Spleen (tissue), 11 donors: ENCODE measurements around the gene MIF. TPM values are rescaled to one million over a fixed set of nuclear protein-coding genes. Genes with fewer than 3 reads are reported as not detected.

Experiments
- DNase-seq: peaks from one replicate; pipeline ENCODE4 v3.0.0-alpha.2; 2020
- H3K27ac ChIP-seq, 8 donors: fragments of 200-600 bp; sonication (generic) in 7 of 8; 1 replicate in 4 of 8; 2 replicates in 4 of 8; pipeline versions ENCODE4 v1.5.0 to v1.8.0; 2016 to 2021; ENCODE audit warnings: inconsistent platforms in 4 of 8, mild to moderate bottlenecking in 4 of 8, moderate library complexity in 1 of 8
- H3K27me3 ChIP-seq, 7 donors: fragments of 200-600 bp; sonication (generic) in 6 of 7; replicated peaks in 1 of 7; 1 replicate in 4 of 7; 2 replicates in 3 of 7; pipeline versions ENCODE4 v1.5.0 to v1.8.0; 2016 to 2021; ENCODE audit warnings: inconsistent platforms in 3 of 7, mild to moderate bottlenecking in 1 of 7
- H3K36me3 ChIP-seq, 6 donors: fragments of 200-600 bp; sonication (generic) in 5 of 6; 1 replicate in 4 of 6; 2 replicates in 2 of 6; pipeline versions ENCODE4 v1.5.0 to v1.8.0; 2016 to 2021; ENCODE audit warnings: inconsistent platforms in 2 of 6
- H3K4me1 ChIP-seq, 6 donors: fragments of 200-600 bp; sonication (generic) in 5 of 6; 1 replicate in 3 of 6; 2 replicates in 3 of 6; pipeline versions ENCODE4 v1.5.0 to v1.8.0; 2016 to 2021; ENCODE audit warnings: inconsistent platforms in 3 of 6
- H3K4me3 ChIP-seq, 8 donors: fragments of 200-600 bp; sonication (generic) in 7 of 8; 1 replicate in 4 of 8; 2 replicates in 4 of 8; pipeline versions ENCODE4 v1.5.0 to v1.8.0; 2016 to 2021; ENCODE audit warnings: inconsistent platforms in 4 of 8, mild to moderate bottlenecking in 4 of 8, moderate library complexity in 2 of 8
- H3K9me3 ChIP-seq, 8 donors: fragments of 200-600 bp; sonication (generic) in 7 of 8; 1 replicate in 4 of 8; 2 replicates in 4 of 8; pipeline versions ENCODE4 v1.5.0 to v1.8.0; 2016 to 2021; ENCODE audit warnings: inconsistent platforms in 4 of 8
- POLR2A ChIP-seq, 3 donors: fragments of 450-650 bp; IDR thresholded peaks; one replicate each; pipeline ENCODE4 v1.5.1; 2017; ENCODE audit warnings: antibody characterized with exemption in 3 of 3, mild to moderate bottlenecking in 1 of 3
- POLR2AphosphoS5 ChIP-seq, 3 donors: sonication (generic); formaldehyde crosslinking; IDR thresholded peaks; one replicate each; pipeline ENCODE4 v1.5.1; 2017; ENCODE audit warnings: antibody characterized with exemption in 3 of 3
- WGBS, 5 donors: extraction: QIAGEN DNeasy Blood & Tissue Kit in 3 of 5; methylation state at CpG; one replicate each; pipeline versions ENCODE4 v1.1.5 to v1.1.7; 2013 to 2018; 5-methylcytosine and 5-hydroxymethylcytosine counted together
- intact Hi-C: fragments of 100-400 bp; cut with DNase I; formaldehyde crosslinking; loops from one replicate; pipeline ENCODE4 v1.15.0; 2023; ENCODE audit warnings: low total_unique reads
- polyA plus RNA-seq, 3 donors: library from polyadenylated mRNA; stranded (reverse); fragments of 200-250 nt; gene quantifications; one replicate each; pipeline ENCODE4 v1.2.1, GENCODE V29; 2013
- total RNA-seq, 7 donors: library from RNA; depleted of rRNA in 3 of 7; stranded (reverse); fragments of >200 nt in 3 of 7; fragmentation: NEBNext Ultra II Directional in 4 of 7; extraction: Animal tissue kit (Norgen Biotek cat#: 25700) in 4 of 7; gene quantifications; one replicate each; pipeline versions ENCODE4 v1.1.0 to v1.2.1, GENCODE V29; 2016 to 2021
- TF ChIP-seq, protein P1 (sequence below), 11 experiments: fragments of 200-600 bp in 7 of 11; fragments of 450-650 bp in 4 of 11; sonication (generic) in 4 of 11; IDR thresholded peaks in 8 of 11; conservative IDR thresholded peaks in 3 of 11; 1 replicate in 7 of 11; 2 replicates in 4 of 11; pipeline versions ENCODE4 v1.4.0 to v1.8.0; 2016 to 2021; ENCODE audit warnings: antibody characterized with exemption in 11 of 11, inconsistent platforms in 4 of 11, mild to moderate bottlenecking in 1 of 11
- donor health status: healthy with polysubstance abuse.
- donor health status: DM: no; HTN: no; CAD: no; lungs with moderate emphysema.
- donor health status: DM: no; HTN: no; CAD: no.
- donor health status: Bipolar disorder and iron deficiency.
- donor health status: healthy.
- donor health status: DM: no; HTN: no; CAD: no.
- donor health status: DM: yes; HTN: yes; CAD: no.

Gene MIF
- total and polyA plus RNA-seq, 10 donors: 168 to 580 (median 219) TPM

DNA sequence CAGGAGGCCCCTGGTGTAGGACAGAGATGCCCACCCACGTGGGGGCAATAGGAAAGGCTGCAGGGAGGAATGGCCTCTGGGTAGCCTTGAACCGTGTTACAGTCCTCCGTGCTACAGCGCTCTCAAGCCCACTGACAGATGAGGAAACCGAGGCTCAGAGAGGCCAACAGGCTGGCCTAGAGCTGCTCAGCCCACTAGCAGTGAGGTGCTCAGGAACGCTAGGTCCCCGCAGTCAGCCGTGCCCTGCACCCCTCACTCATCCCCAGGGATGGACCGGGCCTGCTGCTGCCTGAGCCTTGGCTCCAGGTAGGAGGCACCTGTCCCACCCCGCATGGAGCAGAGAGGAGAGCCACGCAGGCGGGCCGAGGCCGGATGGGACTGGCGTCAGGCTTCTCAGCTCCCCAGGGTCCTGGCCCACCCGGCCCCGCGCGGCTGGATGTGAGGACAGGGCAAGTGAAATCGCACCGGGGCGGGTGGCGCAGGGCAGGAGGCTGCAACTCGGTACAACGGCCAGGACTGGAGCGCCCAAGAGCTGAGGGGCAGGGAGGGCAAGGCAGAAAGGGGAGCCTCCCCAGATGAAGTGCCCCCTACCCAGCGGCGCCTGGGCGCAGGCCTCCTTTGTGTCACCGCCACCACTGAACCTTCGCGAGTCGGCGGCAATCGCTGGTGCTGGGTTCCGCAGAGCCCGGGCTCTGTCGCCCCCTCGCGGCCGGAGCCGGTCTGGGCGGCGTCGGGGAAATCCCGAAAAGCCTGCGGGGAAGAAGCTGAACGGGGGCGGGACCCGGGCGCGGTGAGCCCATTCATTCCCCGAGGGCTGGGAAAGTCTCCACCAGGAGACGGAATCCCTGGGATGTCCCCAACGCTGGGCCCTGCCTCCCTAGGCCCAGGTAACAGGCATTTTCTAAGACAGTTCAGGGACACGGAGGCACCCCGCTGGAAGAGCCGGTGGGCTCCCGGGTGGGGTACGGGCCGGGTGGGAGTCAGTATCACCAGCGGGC lies 44.9 kb upstream of the MIF start:
- H3K4me1 ChIP-seq: peaks cover 33 to 56% (median 42%) of the 10 kb centered on the region in 6 donors

DNA sequence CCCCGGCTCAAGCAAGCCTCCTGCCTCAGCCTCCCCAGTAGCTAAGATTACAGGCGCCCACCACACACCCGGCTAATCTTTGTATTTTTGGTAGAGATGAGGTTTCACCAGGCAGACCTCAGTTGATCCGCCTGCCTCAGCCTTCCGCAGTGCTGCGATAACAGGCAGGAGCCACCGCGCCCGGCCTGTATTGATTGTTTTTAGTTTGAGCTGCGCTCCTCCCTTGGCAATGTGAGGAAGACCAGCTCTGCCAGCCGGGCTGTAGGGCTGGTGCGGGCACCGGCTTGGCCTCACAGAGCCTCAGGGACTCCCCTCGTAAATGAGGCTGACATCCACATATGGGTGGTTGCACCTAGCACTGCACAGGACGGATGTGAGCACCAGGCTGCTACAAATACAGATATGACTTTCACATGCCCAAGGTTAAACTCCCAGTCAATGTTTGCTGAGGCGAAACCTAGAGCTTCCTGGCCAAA lies 44.0 kb upstream of the MIF start:
- 78 to 89% (median 83%) methylated on average over 15 to 16 of the region's 16 CpGs for WGBS, 5 donors
- Histone ChIP-seq H3K36me3 (no peaks in the 10 kb centered on the region), H3K4me3 (no peak overlapping the region), H3K4me1 (peaks cover 24 to 47% (median 33%) of the 10 kb centered on the region in 6 donors), H3K27ac (no peak overlapping the region), H3K9me3 (no peaks in the 10 kb centered on the region), H3K27me3 (peaks cover 0 to 8% (median 0%) of the 10 kb centered on the region in 7 donors)
- intact Hi-C loops: no loop called here
- peak; percentile 69 for DNase-seq
- TF ChIP-seq POLR2AphosphoS5 (IDR thresholded peaks at IDR 0.05) (no peak), POLR2A (IDR thresholded peaks at IDR 0.05) (no peak)
- TF ChIP-seq, protein P1, sequence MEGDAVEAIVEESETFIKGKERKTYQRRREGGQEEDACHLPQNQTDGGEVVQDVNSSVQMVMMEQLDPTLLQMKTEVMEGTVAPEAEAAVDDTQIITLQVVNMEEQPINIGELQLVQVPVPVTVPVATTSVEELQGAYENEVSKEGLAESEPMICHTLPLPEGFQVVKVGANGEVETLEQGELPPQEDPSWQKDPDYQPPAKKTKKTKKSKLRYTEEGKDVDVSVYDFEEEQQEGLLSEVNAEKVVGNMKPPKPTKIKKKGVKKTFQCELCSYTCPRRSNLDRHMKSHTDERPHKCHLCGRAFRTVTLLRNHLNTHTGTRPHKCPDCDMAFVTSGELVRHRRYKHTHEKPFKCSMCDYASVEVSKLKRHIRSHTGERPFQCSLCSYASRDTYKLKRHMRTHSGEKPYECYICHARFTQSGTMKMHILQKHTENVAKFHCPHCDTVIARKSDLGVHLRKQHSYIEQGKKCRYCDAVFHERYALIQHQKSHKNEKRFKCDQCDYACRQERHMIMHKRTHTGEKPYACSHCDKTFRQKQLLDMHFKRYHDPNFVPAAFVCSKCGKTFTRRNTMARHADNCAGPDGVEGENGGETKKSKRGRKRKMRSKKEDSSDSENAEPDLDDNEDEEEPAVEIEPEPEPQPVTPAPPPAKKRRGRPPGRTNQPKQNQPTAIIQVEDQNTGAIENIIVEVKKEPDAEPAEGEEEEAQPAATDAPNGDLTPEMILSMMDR (IDR thresholded peaks at IDR 0.05 in 8 of 11, conservative IDR thresholded peaks at IDR 0.05 in 3 of 11): no peak

More for the DNA sequence above, 44.9 kb upstream of the MIF start:
- WGBS, 5 donors: 26 to 47% (median 29%) methylated on average over 36 to 62 of the region's 62 CpGs
- intact Hi-C loops: loop anchor here (5.0 kb wide), 2 partner anchors 77 to 307 kb away; partner anchors contain the start of gene MMP11
- DNase-seq: peak; percentile 97
- H3K27ac ChIP-seq: no peak overlapping the region
- H3K9me3 ChIP-seq: no peaks in the 10 kb centered on the region
- peaks cover 0 to 8% (median 0%) of the 10 kb centered on the region in 7 donors for H3K27me3 ChIP-seq
- TF ChIP-seq POLR2A (IDR thresholded peaks at IDR 0.05): no peak
- peak; percentile 48 to 79 (median 64) for TF ChIP-seq POLR2AphosphoS5 (IDR thresholded peaks at IDR 0.05)
- TF ChIP-seq, protein P1 (IDR thresholded peaks at IDR 0.05 in 8 of 11, conservative IDR thresholded peaks at IDR 0.05 in 3 of 11): peak; percentile 87 to 99 (median 97)
- H3K36me3 ChIP-seq: no peaks in the 10 kb centered on the region
- peak overlapping the region in 4 of 8 donors; percentile 16 to 47 (median 18) for H3K4me3 ChIP-seq

- no peaks in the 10 kb centered on the region for H3K27me3 ChIP-seq
- TF ChIP-seq POLR2A (IDR thresholded peaks at IDR 0.05): no peak
- TF ChIP-seq, protein P1 (IDR thresholded peaks at IDR 0.05 in 8 of 11, conservative IDR thresholded peaks at IDR 0.05 in 3 of 11): no peak
- no peak for TF ChIP-seq POLR2AphosphoS5 (IDR thresholded peaks at IDR 0.05)
- peak overlapping the region; percentile 50 to 83 (median 66) for H3K4me3 ChIP-seq
- no peaks in the 10 kb centered on the region for H3K9me3 ChIP-seq
- H3K36me3 ChIP-seq: no peaks in the 10 kb centered on the region
- H3K27ac ChIP-seq: peak overlapping the region; percentile 90 to 95 (median 92)
- 3 to 16% (median 4%) methylated on average over 28 to 58 of the region's 58 CpGs for WGBS, 5 donors
- peaks cover 4 to 33% (median 26%) of the 10 kb centered on the region in 6 donors for H3K4me1 ChIP-seq
- DNase-seq: peak; percentile 88
- intact Hi-C loops: no loop called here
Observed at GRCh38 chr22:23856721-23857605, 37.2 kb upstream of the MIF start.
